GM12801 (cell line): ENCODE data around the gene PRR20B.
"Not testable (repeated sequence)": the region's sequence is repeated elsewhere in the genome, so short reads cannot be mapped to it uniquely, and the experiment has no call there.

ENCODE experiments used
- TF ChIP-seq, protein P1 (sequence below): IDR thresholded peaks from one replicate; pipeline ENCODE4 v1.5.1; 2011; ENCODE audit warnings: control low read depth; ENCODE audit not compliant: insufficient read length; ENCODE audit errors: extremely low read depth

Gene PRR20B

DNA sequence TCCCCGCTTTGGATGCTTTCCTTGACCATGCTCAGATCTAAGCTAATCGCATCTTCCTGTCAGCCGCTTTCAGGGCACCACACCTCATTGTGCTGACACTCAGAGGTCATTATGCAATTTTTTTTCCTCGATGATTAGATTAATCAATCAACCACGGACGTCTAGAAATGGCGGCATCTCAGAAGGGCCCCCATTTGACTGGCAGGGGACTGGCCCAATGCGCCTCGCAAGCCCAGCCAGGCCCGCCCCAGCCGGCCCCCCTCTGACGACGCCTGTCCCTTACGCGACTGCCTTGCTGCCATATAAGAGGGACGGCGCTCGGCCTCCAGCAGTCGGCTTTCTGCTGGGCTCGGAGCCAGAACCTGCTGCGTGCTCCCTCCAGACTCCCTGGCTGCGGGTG, 6.5 kb downstream of the PRR20B start, which contains the start of gene PRR20C:
TSS of gene PRR20C (plus strand) at position 301 of the 400 bp plus-strand sequence. CDS start 387 bp downstream, outside the sequence.
- TF ChIP-seq, protein P1, sequence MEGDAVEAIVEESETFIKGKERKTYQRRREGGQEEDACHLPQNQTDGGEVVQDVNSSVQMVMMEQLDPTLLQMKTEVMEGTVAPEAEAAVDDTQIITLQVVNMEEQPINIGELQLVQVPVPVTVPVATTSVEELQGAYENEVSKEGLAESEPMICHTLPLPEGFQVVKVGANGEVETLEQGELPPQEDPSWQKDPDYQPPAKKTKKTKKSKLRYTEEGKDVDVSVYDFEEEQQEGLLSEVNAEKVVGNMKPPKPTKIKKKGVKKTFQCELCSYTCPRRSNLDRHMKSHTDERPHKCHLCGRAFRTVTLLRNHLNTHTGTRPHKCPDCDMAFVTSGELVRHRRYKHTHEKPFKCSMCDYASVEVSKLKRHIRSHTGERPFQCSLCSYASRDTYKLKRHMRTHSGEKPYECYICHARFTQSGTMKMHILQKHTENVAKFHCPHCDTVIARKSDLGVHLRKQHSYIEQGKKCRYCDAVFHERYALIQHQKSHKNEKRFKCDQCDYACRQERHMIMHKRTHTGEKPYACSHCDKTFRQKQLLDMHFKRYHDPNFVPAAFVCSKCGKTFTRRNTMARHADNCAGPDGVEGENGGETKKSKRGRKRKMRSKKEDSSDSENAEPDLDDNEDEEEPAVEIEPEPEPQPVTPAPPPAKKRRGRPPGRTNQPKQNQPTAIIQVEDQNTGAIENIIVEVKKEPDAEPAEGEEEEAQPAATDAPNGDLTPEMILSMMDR: not testable (repeated sequence)

DNA sequence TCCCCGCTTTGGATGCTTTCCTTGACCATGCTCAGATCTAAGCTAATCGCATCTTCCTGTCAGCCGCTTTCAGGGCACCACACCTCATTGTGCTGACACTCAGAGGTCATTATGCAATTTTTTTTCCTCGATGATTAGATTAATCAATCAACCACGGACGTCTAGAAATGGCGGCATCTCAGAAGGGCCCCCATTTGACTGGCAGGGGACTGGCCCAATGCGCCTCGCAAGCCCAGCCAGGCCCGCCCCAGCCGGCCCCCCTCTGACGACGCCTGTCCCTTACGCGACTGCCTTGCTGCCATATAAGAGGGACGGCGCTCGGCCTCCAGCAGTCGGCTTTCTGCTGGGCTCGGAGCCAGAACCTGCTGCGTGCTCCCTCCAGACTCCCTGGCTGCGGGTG, 13.0 kb downstream of the PRR20B start, which contains the start of gene PRR20D:
TSS of gene PRR20D (plus strand) at position 301 of the 400 bp plus-strand sequence. CDS start 387 bp downstream, outside the sequence.
- TF ChIP-seq, protein P1: not testable (repeated sequence)

DNA sequence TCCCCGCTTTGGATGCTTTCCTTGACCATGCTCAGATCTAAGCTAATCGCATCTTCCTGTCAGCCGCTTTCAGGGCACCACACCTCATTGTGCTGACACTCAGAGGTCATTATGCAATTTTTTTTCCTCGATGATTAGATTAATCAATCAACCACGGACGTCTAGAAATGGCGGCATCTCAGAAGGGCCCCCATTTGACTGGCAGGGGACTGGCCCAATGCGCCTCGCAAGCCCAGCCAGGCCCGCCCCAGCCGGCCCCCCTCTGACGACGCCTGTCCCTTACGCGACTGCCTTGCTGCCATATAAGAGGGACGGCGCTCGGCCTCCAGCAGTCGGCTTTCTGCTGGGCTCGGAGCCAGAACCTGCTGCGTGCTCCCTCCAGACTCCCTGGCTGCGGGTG, 19.6 kb downstream of the PRR20B start, which contains the start of gene PRR20E:
TSS of gene PRR20E (plus strand) at position 301 of the 400 bp plus-strand sequence. CDS start 387 bp downstream, outside the sequence.
- TF ChIP-seq, protein P1: not testable (repeated sequence)

DNA sequence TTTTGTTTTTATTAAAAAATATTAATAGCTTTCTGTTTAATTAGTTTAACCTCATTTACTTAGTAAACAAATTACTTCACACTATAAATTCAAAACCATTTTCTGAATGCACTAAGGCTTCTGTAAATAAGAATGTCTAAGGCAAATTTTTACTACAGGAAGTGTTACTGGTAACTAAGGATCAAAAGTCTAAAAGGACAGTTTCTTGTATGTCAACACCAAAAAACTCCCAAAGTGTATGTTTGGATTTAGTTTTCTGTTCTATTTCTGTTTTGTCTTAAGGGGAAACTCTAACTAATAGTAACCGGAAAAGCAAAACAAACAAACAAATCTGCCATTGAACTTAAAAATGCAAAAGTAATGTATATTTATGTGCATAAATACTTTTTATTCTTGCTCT, 44.4 kb downstream of the PRR20B start:
- TF ChIP-seq, protein P1: no peak
